ENCODE data around the gene ACAD8. TPM values are rescaled to one million over a fixed set of nuclear protein-coding genes. Genes with fewer than 3 reads are reported as not detected.
"Not testable (repeated sequence)": the region's sequence is repeated elsewhere in the genome, so short reads cannot be mapped to it uniquely, and the experiment has no call there.

The ACAD8 gene
- polyA plus RNA-seq, 1 donor from 2014 or later: 68.8 TPM

GRCh38 chr11:134284349-134284748 lies 31.0 kb downstream of the ACAD8 start:
- H3K27me3 ChIP-seq (ENCODE audit: insufficient read depth, low read depth, low read length); H3K9me3 ChIP-seq (ENCODE audit: low read length); H3K79me2 ChIP-seq (replicated peaks; ENCODE audit: insufficient read depth, low read length); H3K4me3 ChIP-seq (ENCODE audit: low read length); H3F3A ChIP-seq (ENCODE audit: insufficient read depth, low read length, poor library complexity, severe bottlenecking); H4K20me1 ChIP-seq (ENCODE audit: insufficient read depth); H3K4me2 ChIP-seq (ENCODE audit: low read length); H3K9me2 ChIP-seq (ENCODE audit: insufficient read depth, low read length); H3K36me3 ChIP-seq (ENCODE audit: insufficient read depth, low read length); H2AFZ ChIP-seq (ENCODE audit: low read depth, low read length); H3K27ac ChIP-seq (ENCODE audit: low read length); H3K9ac ChIP-seq (ENCODE audit: low read length): not testable (repeated sequence)

- H3F3A ChIP-seq (ENCODE audit: insufficient read depth, low read length, poor library complexity, severe bottlenecking): no peaks in the 10 kb centered on the region
- H3K79me2 ChIP-seq (replicated peaks; ENCODE audit: insufficient read depth, low read length): no peaks in the 10 kb centered on the region
- no peaks in the 10 kb centered on the region for H3K27me3 ChIP-seq (ENCODE audit: insufficient read depth, low read depth, low read length)
- H3K27ac ChIP-seq (ENCODE audit: low read length): no peak overlapping the region
- H3K4me3 ChIP-seq (ENCODE audit: low read length): no peak overlapping the region
- no peaks in the 10 kb centered on the region for H3K9me2 ChIP-seq (ENCODE audit: insufficient read depth, low read length)
- no peak overlapping the region for H3K4me2 ChIP-seq (ENCODE audit: low read length)
- H3K9me3 ChIP-seq (ENCODE audit: low read length): no peaks in the 10 kb centered on the region
- TF ChIP-seq POLR2AphosphoS5 (IDR thresholded peaks at IDR 0.05) (no peak), EP300 (conservative IDR thresholded peaks at IDR 0.05; ENCODE audit: poor library complexity, severe bottlenecking) (no peak)
- H4K20me1 ChIP-seq (ENCODE audit: insufficient read depth): no peaks in the 10 kb centered on the region
- no peaks in the 10 kb centered on the region for H3K36me3 ChIP-seq (ENCODE audit: insufficient read depth, low read length)
- H3K9ac ChIP-seq (ENCODE audit: low read length): no peak overlapping the region
- H2AFZ ChIP-seq (ENCODE audit: low read depth, low read length): no peak overlapping the region
These were observed 34.2 kb downstream of the ACAD8 start for GRCh38 chr11:134287561-134287960.

GRCh38 chr11:134288486-134288885 lies 35.1 kb downstream of the ACAD8 start:
- Histone ChIP-seq H3K9me3 (ENCODE audit: low read length) (no peaks in the 10 kb centered on the region), H3K36me3 (ENCODE audit: insufficient read depth, low read length) (no peaks in the 10 kb centered on the region), H3K4me3 (ENCODE audit: low read length) (no peak overlapping the region), H3K27me3 (ENCODE audit: insufficient read depth, low read depth, low read length) (no peaks in the 10 kb centered on the region), H4K20me1 (ENCODE audit: insufficient read depth) (no peaks in the 10 kb centered on the region), H3K4me2 (ENCODE audit: low read length) (no peak overlapping the region), H3K27ac (ENCODE audit: low read length) (no peak overlapping the region), H3K9ac (ENCODE audit: low read length) (no peak overlapping the region), H2AFZ (ENCODE audit: low read depth, low read length) (no peak overlapping the region), H3F3A (ENCODE audit: insufficient read depth, low read length, poor library complexity, severe bottlenecking) (no peaks in the 10 kb centered on the region), H3K79me2 (replicated peaks; ENCODE audit: insufficient read depth, low read length) (no peaks in the 10 kb centered on the region), H3K9me2 (ENCODE audit: insufficient read depth, low read length) (no peaks in the 10 kb centered on the region)
- TF ChIP-seq MXI1 (conservative IDR thresholded peaks at IDR 0.05; ENCODE audit: poor library complexity, severe bottlenecking) (no peak), TAF1 (IDR thresholded peaks at IDR 0.05; ENCODE audit: low read depth) (no peak), CTCF (IDR thresholded peaks at IDR 0.05; ENCODE audit: poor library complexity, severe bottlenecking) (no peak), POLR2AphosphoS5 (IDR thresholded peaks at IDR 0.05) (no peak), SMC3 (conservative IDR thresholded peaks at IDR 0.05; ENCODE audit: poor library complexity) (no peak), EP300 (conservative IDR thresholded peaks at IDR 0.05; ENCODE audit: poor library complexity, severe bottlenecking) (no peak), EZH2 (IDR thresholded peaks at IDR 0.05; ENCODE audit: borderline replicate concordance, insufficient read depth, low read length, poor library complexity, severe bottlenecking) (no peak), RAD21 (conservative IDR thresholded peaks at IDR 0.05) (no peak), REST (IDR thresholded peaks at IDR 0.05; ENCODE audit: borderline replicate concordance) (no peak)
